GM19035 (cell line): Measurements from ENCODE around the gene PPP1R9A.

Experiments used
- ATAC-seq: cut with Tn5 transposase; IDR thresholded peaks from one replicate; pipeline ENCODE4 v1.9.1; 2021; ENCODE audit not compliant: unreplicated experiment

PPP1R9A gene

GRCh38 chr7:95250571-95250970 lies 343.2 kb downstream of the PPP1R9A start:
- no peak for ATAC-seq

- ATAC-seq = no peak
These were observed 344.6 kb downstream of the PPP1R9A start for GRCh38 chr7:95251966-95252365.

- ATAC-seq = no peak
These were observed 346.6 kb downstream of the PPP1R9A start for GRCh38 chr7:95253986-95254385.

GRCh38 chr7:95255691-95256090 lies 348.3 kb downstream of the PPP1R9A start:
- ATAC-seq = no peak

GRCh38 chr7:95261895-95262415 lies 354.6 kb downstream of the PPP1R9A start:
- no peak for ATAC-seq

GRCh38 chr7:95262875-95263274 lies 355.5 kb downstream of the PPP1R9A start:
- ATAC-seq = no peak

GRCh38 chr7:95263785-95264362 lies 356.5 kb downstream of the PPP1R9A start:
- no peak for ATAC-seq

- no peak for ATAC-seq
These were observed 357.0 kb downstream of the PPP1R9A start for GRCh38 chr7:95264363-95264891.

GRCh38 chr7:95265634-95266033 lies 358.2 kb downstream of the PPP1R9A start:
- no peak for ATAC-seq

GRCh38 chr7:95267754-95268153 lies 360.4 kb downstream of the PPP1R9A start:
- ATAC-seq = no peak

- ATAC-seq = no peak
These were observed 362.2 kb downstream of the PPP1R9A start for GRCh38 chr7:95269640-95270039.

- no peak for ATAC-seq
These were observed 368.7 kb downstream of the PPP1R9A start for GRCh38 chr7:95276114-95276513.

GRCh38 chr7:95279417-95279816 lies 372.0 kb downstream of the PPP1R9A start:
- ATAC-seq = no peak

GRCh38 chr7:95286096-95286495 lies 378.7 kb downstream of the PPP1R9A start:
- ATAC-seq = no peak

- ATAC-seq = no peak
These were observed 382.9 kb downstream of the PPP1R9A start for GRCh38 chr7:95290166-95290830.

- ATAC-seq = no peak
These were observed 388.0 kb downstream of the PPP1R9A start for GRCh38 chr7:95295397-95295796.

- no peak for ATAC-seq
These were observed 389.1 kb downstream of the PPP1R9A start for GRCh38 chr7:95296456-95296855.

- ATAC-seq = no peak
These were observed 389.6 kb downstream of the PPP1R9A start for GRCh38 chr7:95297041-95297440.

- no peak for ATAC-seq
These were observed 390.7 kb downstream of the PPP1R9A start for GRCh38 chr7:95298091-95298490.

- ATAC-seq = no peak
These were observed 395.9 kb downstream of the PPP1R9A start for GRCh38 chr7:95303013-95303905.

GRCh38 chr7:95304990-95305389 lies 397.6 kb downstream of the PPP1R9A start:
- ATAC-seq = no peak
